ENCODE data around the gene FRK. TPM values are rescaled to one million over a fixed set of nuclear protein-coding genes. Genes with fewer than 3 reads are reported as not detected.

The FRK gene
- total RNA-seq, 1 experiment from 2014 or later, result 17.2 TPM

DNA sequence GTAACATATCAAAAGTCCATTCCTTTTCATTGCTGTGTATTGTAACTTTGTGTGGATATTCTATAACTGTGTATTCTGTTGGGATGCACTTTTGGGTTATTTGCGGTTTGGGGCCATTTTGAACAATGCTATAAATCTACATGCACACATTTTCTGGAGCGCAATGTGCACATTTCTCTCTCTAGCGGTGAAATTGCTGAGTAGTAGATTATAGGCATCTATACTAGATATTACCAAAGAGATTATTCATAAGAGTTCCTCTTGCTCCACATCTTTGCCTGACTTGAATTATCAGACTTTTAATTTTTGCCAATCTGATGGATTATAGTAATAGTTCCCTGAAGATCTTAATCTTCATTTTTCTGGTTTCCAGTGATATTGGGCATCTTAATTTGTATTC is 18.3 kb upstream of the FRK start:
- Histone ChIP-seq H3K9me3 (ENCODE audit: insufficient read depth, low read depth) (no peaks in the 10 kb centered on the region), H3K4me2 (no peak overlapping the region), H3K4me1 (replicated peaks; ENCODE audit: insufficient read depth) (peaks cover 11% of the 10 kb centered on the region), H3K36me3 (ENCODE audit: low read depth) (no peaks in the 10 kb centered on the region), H3K79me2 (ENCODE audit: low read depth) (no peaks in the 10 kb centered on the region), H3K4me3 (no peak overlapping the region), H3K27ac (no peak overlapping the region), H3K27me3 (ENCODE audit: insufficient read depth, low read depth) (no peaks in the 10 kb centered on the region), H4K20me1 (ENCODE audit: insufficient read depth) (no peaks in the 10 kb centered on the region), H2AFZ (no peak overlapping the region), H3K9me2 (ENCODE audit: insufficient read depth) (no peaks in the 10 kb centered on the region), H3F3A (ENCODE audit: insufficient read depth, low read depth) (0 out of 2 replicates have a peak, but pooled peaks cover under 1% of the 10 kb centered on the region)
- no peak for DNase-seq
- no peak for TF ChIP-seq EZH2 (IDR thresholded peaks at IDR 0.05; ENCODE audit: low read depth)
- no peak for TF ChIP-seq CTCF (conservative IDR thresholded peaks at IDR 0.05)
- BruUV-seq (replicated peaks), result no TSS peak
- ChIA-PET CTCF (no interaction called here), POLR2A (ENCODE audit: unreplicated experiment) (no interaction called here)
- intact Hi-C loops (cut with micrococcal nuclease; ENCODE audit: unreplicated experiment), result no loop called here

- no TSS peak for BruUV-seq (replicated peaks)
- CTCF ChIA-PET, result no interaction called here
- no peaks in the 10 kb centered on the region for H3K9me2 ChIP-seq (ENCODE audit: insufficient read depth)
- H3K27me3 ChIP-seq (ENCODE audit: insufficient read depth, low read depth), result no peaks in the 10 kb centered on the region
- peaks cover 5% of the 10 kb centered on the region; the same call in 1 of the 2 replicates for H3F3A ChIP-seq (ENCODE audit: insufficient read depth, low read depth)
- intact Hi-C loops (cut with micrococcal nuclease; ENCODE audit: unreplicated experiment), result no loop called here
- POLR2A ChIA-PET (ENCODE audit: unreplicated experiment), result no interaction called here
- no peak overlapping the region for H3K4me3 ChIP-seq
- TF ChIP-seq EZH2 (IDR thresholded peaks at IDR 0.05; ENCODE audit: low read depth) (no peak), CTCF (conservative IDR thresholded peaks at IDR 0.05) (no peak)
- H2AFZ ChIP-seq, result no peak overlapping the region
- no peaks in the 10 kb centered on the region for H3K79me2 ChIP-seq (ENCODE audit: low read depth)
- no peaks in the 10 kb centered on the region for H3K36me3 ChIP-seq (ENCODE audit: low read depth)
- H3K27ac ChIP-seq, result no peak overlapping the region
- H4K20me1 ChIP-seq (ENCODE audit: insufficient read depth), result no peaks in the 10 kb centered on the region
- H3K9me3 ChIP-seq (ENCODE audit: insufficient read depth, low read depth), result no peaks in the 10 kb centered on the region
- H3K4me1 ChIP-seq (replicated peaks; ENCODE audit: insufficient read depth), result peaks cover 15% of the 10 kb centered on the region
- no peak overlapping the region for H3K4me2 ChIP-seq
- DNase-seq, result no peak
Observed at GRCh38 chr6:116078522-116078921, 17.8 kb upstream of the FRK start.

GRCh38 chr6:116074732-116075390 is 14.2 kb upstream of the FRK start:
- H3K4me2 ChIP-seq, result no peak overlapping the region
- TF ChIP-seq CTCF (conservative IDR thresholded peaks at IDR 0.05) (no peak), EZH2 (IDR thresholded peaks at IDR 0.05; ENCODE audit: low read depth) (no peak)
- H3K27me3 ChIP-seq (ENCODE audit: insufficient read depth, low read depth), result no peaks in the 10 kb centered on the region
- H3K9me2 ChIP-seq (ENCODE audit: insufficient read depth), result no peaks in the 10 kb centered on the region
- peaks cover 52% of the 10 kb centered on the region for H3K4me1 ChIP-seq (replicated peaks; ENCODE audit: insufficient read depth)
- ChIA-PET CTCF (interaction anchor here (1.5 kb wide), 1 partner anchor 64 kb away, joined by 5 read pairs; no protein-coding TSS in a partner anchor), POLR2A (ENCODE audit: unreplicated experiment) (no interaction called here)
- no peaks in the 10 kb centered on the region for H3K9me3 ChIP-seq (ENCODE audit: insufficient read depth, low read depth)
- H3K4me3 ChIP-seq, result no peak overlapping the region
- no peak for DNase-seq
- no peak overlapping the region for H3K27ac ChIP-seq
- BruUV-seq (replicated peaks), result no TSS peak
- intact Hi-C loops (cut with micrococcal nuclease; ENCODE audit: unreplicated experiment), result no loop called here
- H3K36me3 ChIP-seq (ENCODE audit: low read depth), result no peaks in the 10 kb centered on the region
- no peaks in the 10 kb centered on the region for H4K20me1 ChIP-seq (ENCODE audit: insufficient read depth)
- H3F3A ChIP-seq (ENCODE audit: insufficient read depth, low read depth), result peaks cover 23% of the 10 kb centered on the region
- no peak overlapping the region for H2AFZ ChIP-seq
- H3K79me2 ChIP-seq (ENCODE audit: low read depth), result no peaks in the 10 kb centered on the region
